ENCODE measurements around the gene CCDC188. TPM values are rescaled to one million over a fixed set of nuclear protein-coding genes. Genes with fewer than 3 reads are reported as not detected.

CCDC188 gene
- total RNA-seq, 2 donors from 2014 or later: not detected

DNA sequence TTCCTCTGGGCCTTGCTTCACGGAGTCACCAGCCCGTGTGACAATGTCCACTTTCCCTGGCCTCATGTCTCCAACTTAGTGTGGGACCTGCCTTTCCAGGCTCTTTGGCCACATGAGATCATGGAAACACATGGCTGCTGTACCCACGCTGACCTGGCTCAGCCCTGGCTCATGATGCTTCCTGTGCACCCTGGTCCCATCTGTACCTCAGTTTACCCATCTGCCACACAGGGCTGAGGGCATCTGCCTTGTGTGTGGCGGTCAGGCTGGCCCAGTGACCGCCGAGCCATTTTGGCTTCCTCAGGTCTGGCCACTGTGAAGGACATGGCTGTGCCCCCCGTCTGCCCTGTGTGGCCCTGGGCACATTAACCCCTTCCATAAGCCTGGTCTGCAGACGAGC lies 32.2 kb upstream of the CCDC188 start:
- ATAC-seq (ENCODE audit: insufficient number of reproducible peaks, low FRiP score, low read depth) (no peak), DNase-seq (ENCODE audit: low spot score) (no peak)
- TF ChIP-seq, protein P1, sequence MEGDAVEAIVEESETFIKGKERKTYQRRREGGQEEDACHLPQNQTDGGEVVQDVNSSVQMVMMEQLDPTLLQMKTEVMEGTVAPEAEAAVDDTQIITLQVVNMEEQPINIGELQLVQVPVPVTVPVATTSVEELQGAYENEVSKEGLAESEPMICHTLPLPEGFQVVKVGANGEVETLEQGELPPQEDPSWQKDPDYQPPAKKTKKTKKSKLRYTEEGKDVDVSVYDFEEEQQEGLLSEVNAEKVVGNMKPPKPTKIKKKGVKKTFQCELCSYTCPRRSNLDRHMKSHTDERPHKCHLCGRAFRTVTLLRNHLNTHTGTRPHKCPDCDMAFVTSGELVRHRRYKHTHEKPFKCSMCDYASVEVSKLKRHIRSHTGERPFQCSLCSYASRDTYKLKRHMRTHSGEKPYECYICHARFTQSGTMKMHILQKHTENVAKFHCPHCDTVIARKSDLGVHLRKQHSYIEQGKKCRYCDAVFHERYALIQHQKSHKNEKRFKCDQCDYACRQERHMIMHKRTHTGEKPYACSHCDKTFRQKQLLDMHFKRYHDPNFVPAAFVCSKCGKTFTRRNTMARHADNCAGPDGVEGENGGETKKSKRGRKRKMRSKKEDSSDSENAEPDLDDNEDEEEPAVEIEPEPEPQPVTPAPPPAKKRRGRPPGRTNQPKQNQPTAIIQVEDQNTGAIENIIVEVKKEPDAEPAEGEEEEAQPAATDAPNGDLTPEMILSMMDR (IDR thresholded peaks at IDR 0.05): no peak
- Histone ChIP-seq H3K9me3 (no peaks in the 10 kb centered on the region), H3K4me3 (no peak overlapping the region), H3K27me3 (replicated peaks; ENCODE audit: insufficient read depth) (no peaks in the 10 kb centered on the region), H3K27ac (no peak overlapping the region), H3K4me1 (ENCODE audit: control insufficient read depth in 1 of 2, low read depth in 2 of 2) (no peaks in the 10 kb centered on the region), H3K36me3 (no peaks in the 10 kb centered on the region)

DNA sequence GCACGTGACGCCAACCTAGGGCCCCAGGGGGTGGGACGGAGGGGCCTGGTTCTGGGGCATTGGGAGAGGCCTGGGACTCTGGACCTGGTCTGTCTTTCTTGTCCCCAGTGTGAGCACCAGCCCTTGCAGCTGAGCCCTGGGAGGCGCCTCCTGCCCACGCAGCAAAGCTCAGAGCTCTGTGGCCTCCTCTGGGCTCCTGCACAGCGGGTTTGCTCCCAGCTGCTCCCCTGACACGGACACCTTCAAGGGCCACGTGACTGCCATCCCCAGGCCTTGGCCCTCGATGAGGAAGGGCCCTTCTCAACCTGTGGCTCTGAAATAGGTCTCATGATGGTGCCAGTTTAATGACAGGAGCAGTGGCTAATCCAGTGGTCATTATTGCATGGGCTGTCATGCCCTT lies 31.5 kb upstream of the CCDC188 start:
- Histone ChIP-seq H3K9me3 (no peaks in the 10 kb centered on the region), H3K4me3 (no peak overlapping the region), H3K36me3 (no peaks in the 10 kb centered on the region), H3K4me1 (ENCODE audit: control insufficient read depth in 1 of 2, low read depth in 2 of 2) (no peaks in the 10 kb centered on the region), H3K27ac (no peak overlapping the region), H3K27me3 (replicated peaks; ENCODE audit: insufficient read depth) (no peaks in the 10 kb centered on the region)
- TF ChIP-seq, protein P1 (IDR thresholded peaks at IDR 0.05): no peak
- ATAC-seq (ENCODE audit: insufficient number of reproducible peaks, low FRiP score, low read depth) (no peak), DNase-seq (ENCODE audit: low spot score) (no peak)

DNA sequence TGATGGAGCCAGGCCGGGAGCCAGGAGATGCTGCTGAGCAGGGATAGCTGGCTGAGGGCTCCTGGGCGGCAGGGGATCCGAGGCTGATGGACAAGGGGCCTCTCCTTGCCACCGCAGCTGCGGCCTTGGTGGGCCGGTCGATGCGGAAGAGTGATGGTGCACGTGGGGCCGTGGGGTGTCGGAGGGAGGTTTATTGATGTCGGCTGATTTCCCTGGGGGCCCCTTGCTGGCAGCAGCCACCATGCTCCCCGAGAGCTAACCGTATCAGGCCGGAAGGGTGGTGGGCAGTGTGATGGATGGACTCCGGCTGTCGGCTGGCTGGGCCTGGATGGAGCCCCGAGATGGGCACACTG lies 31.0 kb upstream of the CCDC188 start:
- TF ChIP-seq, protein P1 (IDR thresholded peaks at IDR 0.05): no peak
- no peak for ATAC-seq (ENCODE audit: insufficient number of reproducible peaks, low FRiP score, low read depth)
- Histone ChIP-seq H3K4me3 (no peak overlapping the region), H3K27ac (no peak overlapping the region), H3K9me3 (no peaks in the 10 kb centered on the region), H3K27me3 (replicated peaks; ENCODE audit: insufficient read depth) (no peaks in the 10 kb centered on the region), H3K36me3 (no peaks in the 10 kb centered on the region), H3K4me1 (ENCODE audit: control insufficient read depth in 1 of 2, low read depth in 2 of 2) (no peaks in the 10 kb centered on the region)
- no peak for DNase-seq (ENCODE audit: low spot score)

DNA sequence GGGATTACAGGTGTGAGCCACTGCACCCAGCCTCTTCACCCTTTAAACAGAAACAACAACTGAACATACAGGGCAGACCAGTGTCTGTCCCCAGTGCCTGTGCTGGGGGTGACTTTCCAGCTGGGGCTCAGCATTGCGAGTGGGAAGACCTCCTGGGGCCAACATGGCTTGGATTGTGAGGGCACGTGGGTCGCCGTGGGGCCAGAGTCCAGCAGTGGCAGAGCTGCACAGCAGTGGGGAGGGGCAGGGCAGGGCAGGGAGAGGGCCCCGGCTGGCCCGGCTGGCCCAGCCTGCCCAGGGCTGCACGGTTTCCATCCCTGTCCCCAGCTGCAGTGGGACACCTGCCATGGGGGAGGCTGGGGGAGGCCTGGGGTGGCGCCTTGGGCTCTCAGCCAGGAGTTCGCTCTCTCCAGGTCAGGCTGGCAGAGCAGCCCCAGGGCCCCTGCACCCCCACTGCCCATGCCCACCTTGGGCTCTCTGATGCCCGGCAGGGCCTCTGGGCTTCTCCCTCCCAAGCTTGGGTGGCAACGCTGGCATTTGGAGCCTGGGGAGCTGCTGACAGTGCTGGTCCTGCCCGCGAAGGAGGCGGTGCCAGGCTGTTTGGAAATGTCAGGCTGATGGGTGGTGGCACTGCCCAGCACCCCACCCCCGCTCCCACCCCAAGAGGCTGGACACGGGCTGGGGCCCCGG lies 30.5 kb upstream of the CCDC188 start:
- Histone ChIP-seq H3K27ac (no peak overlapping the region), H3K9me3 (no peaks in the 10 kb centered on the region), H3K4me1 (ENCODE audit: control insufficient read depth in 1 of 2, low read depth in 2 of 2) (no peaks in the 10 kb centered on the region), H3K4me3 (no peak overlapping the region), H3K36me3 (no peaks in the 10 kb centered on the region), H3K27me3 (replicated peaks; ENCODE audit: insufficient read depth) (no peaks in the 10 kb centered on the region)
- DNase-seq (ENCODE audit: low spot score) (no peak), ATAC-seq (ENCODE audit: insufficient number of reproducible peaks, low FRiP score, low read depth) (no peak)
- TF ChIP-seq, protein P1 (IDR thresholded peaks at IDR 0.05): no peak

DNA sequence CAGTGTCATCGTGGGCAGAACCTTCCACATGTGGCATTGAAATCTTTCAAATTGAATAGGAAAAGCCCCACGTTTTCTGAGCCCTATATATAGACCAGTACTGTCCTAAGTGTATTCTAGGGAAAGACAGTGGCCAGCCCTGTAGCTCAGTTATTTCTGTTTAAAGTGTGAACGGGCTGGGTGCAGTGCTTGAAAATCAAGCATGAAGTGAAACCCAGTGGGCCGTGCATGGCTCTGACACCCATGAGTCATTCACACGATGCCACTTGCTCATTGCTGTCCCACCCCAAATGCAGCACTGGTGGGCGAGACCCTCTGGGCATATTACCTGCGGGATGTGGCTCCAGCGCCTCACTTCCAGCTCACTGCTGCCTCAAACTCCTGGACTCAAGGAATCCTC lies 29.8 kb upstream of the CCDC188 start:
- Histone ChIP-seq H3K9me3 (no peaks in the 10 kb centered on the region), H3K4me1 (ENCODE audit: control insufficient read depth in 1 of 2, low read depth in 2 of 2) (no peaks in the 10 kb centered on the region), H3K27ac (no peak overlapping the region), H3K27me3 (replicated peaks; ENCODE audit: insufficient read depth) (no peaks in the 10 kb centered on the region), H3K36me3 (no peaks in the 10 kb centered on the region), H3K4me3 (no peak overlapping the region)
- DNase-seq (ENCODE audit: low spot score) (no peak), ATAC-seq (ENCODE audit: insufficient number of reproducible peaks, low FRiP score, low read depth) (no peak)
- TF ChIP-seq, protein P1 (IDR thresholded peaks at IDR 0.05): no peak

Data from thoracic aorta (tissue), 2 donors.